ENCODE measurements around the gene ZC3H8. TPM values are rescaled to one million over a fixed set of nuclear protein-coding genes. Genes with fewer than 3 reads are reported as not detected.

The ZC3H8 gene
- total and polyA plus RNA-seq, 8 donors = 3.1 to 8.6 (median 4.3) TPM

- FAIRE-seq (no peak), DNase-seq (no peak), ATAC-seq (no peak)
- no peak overlapping the region for H3K27ac ChIP-seq
- intact Hi-C loops (cut with DNase I) = no loop called here
- H3K27me3 ChIP-seq = no peaks in the 10 kb centered on the region
- no peaks in the 10 kb centered on the region for H3K4me1 ChIP-seq
- WGBS, 2 donors = 78 to 81% methylated on average over 4 of the region's 4 CpGs
- no peaks in the 10 kb centered on the region for H3K36me3 ChIP-seq
- H3K9me3 ChIP-seq = no peaks in the 10 kb centered on the region
- TF ChIP-seq CTCF (IDR thresholded peaks at IDR 0.05) = no peak
- H3K4me3 ChIP-seq = no peak overlapping the region
Measured at GRCh38 chr2:112165296-112165695, 89.5 kb downstream of the ZC3H8 start.

GRCh38 chr2:112164876-112165275 is 90.0 kb downstream of the ZC3H8 start:
- Histone ChIP-seq H3K27ac (no peak overlapping the region), H3K4me3 (no peak overlapping the region), H3K27me3 (no peaks in the 10 kb centered on the region), H3K4me1 (no peaks in the 10 kb centered on the region), H3K9me3 (no peaks in the 10 kb centered on the region), H3K36me3 (no peaks in the 10 kb centered on the region)
- no peak for TF ChIP-seq CTCF (IDR thresholded peaks at IDR 0.05)
- WGBS, 2 donors = 86 to 90% methylated on average over 11 of the region's 11 CpGs
- ATAC-seq (no peak), DNase-seq (no peak), FAIRE-seq (no peak)
- intact Hi-C loops (cut with DNase I) = no loop called here

- no peaks in the 10 kb centered on the region for H3K36me3 ChIP-seq
- H3K4me1 ChIP-seq = no peaks in the 10 kb centered on the region
- DNase-seq (no peak), FAIRE-seq (no peak), ATAC-seq (no peak)
- 61 to 73% methylated on average over 9 of the region's 9 CpGs for WGBS, 2 donors
- no peaks in the 10 kb centered on the region for H3K9me3 ChIP-seq
- intact Hi-C loops (cut with DNase I) = no loop called here
- H3K27ac ChIP-seq = no peak overlapping the region
- no peak for TF ChIP-seq CTCF (IDR thresholded peaks at IDR 0.05)
- H3K4me3 ChIP-seq = no peak overlapping the region
- no peaks in the 10 kb centered on the region for H3K27me3 ChIP-seq
Measured at GRCh38 chr2:112163541-112163981, 91.3 kb downstream of the ZC3H8 start.

GRCh38 chr2:112162956-112163355 is 91.9 kb downstream of the ZC3H8 start:
- Histone ChIP-seq H3K4me1 (no peaks in the 10 kb centered on the region), H3K4me3 (no peak overlapping the region), H3K27ac (no peak overlapping the region), H3K36me3 (no peaks in the 10 kb centered on the region), H3K27me3 (no peaks in the 10 kb centered on the region), H3K9me3 (no peaks in the 10 kb centered on the region)
- FAIRE-seq = no peak
- no peak for ATAC-seq
- 87 to 88% methylated on average over 11 of the region's 11 CpGs for WGBS, 2 donors
- DNase-seq = no peak
- intact Hi-C loops (cut with DNase I) = no loop called here
- TF ChIP-seq CTCF (IDR thresholded peaks at IDR 0.05) = no peak

GRCh38 chr2:112162341-112162740 is 92.5 kb downstream of the ZC3H8 start:
- FAIRE-seq (no peak), ATAC-seq (no peak), DNase-seq (no peak)
- TF ChIP-seq CTCF (IDR thresholded peaks at IDR 0.05) = no peak
- no peak overlapping the region for H3K27ac ChIP-seq
- no peaks in the 10 kb centered on the region for H3K9me3 ChIP-seq
- no peaks in the 10 kb centered on the region for H3K36me3 ChIP-seq
- 87 to 90% methylated on average over 6 of the region's 6 CpGs for WGBS, 2 donors
- no peaks in the 10 kb centered on the region for H3K4me1 ChIP-seq
- H3K27me3 ChIP-seq = no peaks in the 10 kb centered on the region
- H3K4me3 ChIP-seq = no peak overlapping the region
- intact Hi-C loops (cut with DNase I) = no loop called here

Other genes with a start within 250 kb of the ZC3H8 start
- 10 to 100 TPM; 10.1 to 21.7 (median 14.0) TPM for gene TMEM87B, start 199.8 kb downstream of the ZC3H8 start, total RNA-seq
- gene TMEM87B, start 199.8 kb downstream of the ZC3H8 start, polyA plus RNA-seq = 10 to 100 TPM in 1 of 2 donors, 1 to 10 TPM in 1; 4.7 to 11.6 TPM
- 1 to 10 TPM in 1 of 6 donors, under 1 TPM in 5; 0.51 to 1.8 (median 0.76) TPM for gene FBLN7, start 116.7 kb downstream of the ZC3H8 start, total RNA-seq
- gene FBLN7, start 116.7 kb downstream of the ZC3H8 start, polyA plus RNA-seq = 1 to 10 TPM; 1.0 to 2.8 TPM
- gene ZC3H6, start 20.6 kb upstream of the ZC3H8 start, total RNA-seq = 1 to 10 TPM; 5.4 to 9.3 (median 6.3) TPM
- gene ZC3H6, start 20.6 kb upstream of the ZC3H8 start, polyA plus RNA-seq = 1 to 10 TPM; 2.0 to 2.4 TPM
- 10 to 100 TPM in 3 of 6 donors, 1 to 10 TPM in 3; 3.5 to 15.4 (median 11.2) TPM for gene RGPD8, start 178.6 kb upstream of the ZC3H8 start, total RNA-seq
- gene RGPD8, start 178.6 kb upstream of the ZC3H8 start, polyA plus RNA-seq = 1 to 10 TPM in 1 of 2 donors, under 1 TPM in 1; 0.99 to 1.4 TPM
- 10 to 100 TPM in 2 of 6 donors, 1 to 10 TPM in 4; 7.0 to 16.8 (median 8.3) TPM for gene TTL, start 227.1 kb upstream of the ZC3H8 start, total RNA-seq
- 1 to 10 TPM; 6.6 to 7.4 TPM for gene TTL, start 227.1 kb upstream of the ZC3H8 start, polyA plus RNA-seq